Suppressor macrophage treated with lipopolysaccharide for 1 hour (primary cell): ENCODE data around the gene LRRFIP1.

Experiments
- DNase-seq, 3 donors: peaks; one replicate each; pipeline ENCODE4 v3.0.0-alpha.2; 2020 to 2022

Gene LRRFIP1

DNA sequence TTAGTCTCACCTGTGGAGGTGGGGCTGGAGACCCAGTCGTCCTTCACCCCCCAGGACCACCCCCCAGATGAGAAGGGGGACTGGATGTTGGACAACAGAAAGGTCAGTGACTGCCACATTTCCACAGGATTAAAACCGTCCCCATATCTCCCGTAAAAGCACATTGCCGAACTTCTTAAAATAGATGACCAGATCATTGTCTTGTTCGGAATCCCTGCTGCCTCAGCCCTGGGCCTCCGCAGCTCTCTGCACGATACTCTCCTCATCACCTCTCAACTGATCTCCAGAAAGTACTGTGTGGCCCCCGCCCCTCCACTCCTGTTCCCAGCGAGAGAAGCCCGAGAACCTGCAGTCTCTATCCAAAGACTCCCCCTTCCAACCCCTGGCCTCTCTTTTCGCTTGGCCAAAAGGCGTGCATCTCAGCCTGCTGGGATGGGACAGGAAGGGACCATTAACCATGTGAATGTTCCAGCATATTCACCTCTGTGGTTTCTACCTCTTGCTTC lies 13.2 kb downstream of the LRRFIP1 start:
- DNase-seq: no peak

DNA sequence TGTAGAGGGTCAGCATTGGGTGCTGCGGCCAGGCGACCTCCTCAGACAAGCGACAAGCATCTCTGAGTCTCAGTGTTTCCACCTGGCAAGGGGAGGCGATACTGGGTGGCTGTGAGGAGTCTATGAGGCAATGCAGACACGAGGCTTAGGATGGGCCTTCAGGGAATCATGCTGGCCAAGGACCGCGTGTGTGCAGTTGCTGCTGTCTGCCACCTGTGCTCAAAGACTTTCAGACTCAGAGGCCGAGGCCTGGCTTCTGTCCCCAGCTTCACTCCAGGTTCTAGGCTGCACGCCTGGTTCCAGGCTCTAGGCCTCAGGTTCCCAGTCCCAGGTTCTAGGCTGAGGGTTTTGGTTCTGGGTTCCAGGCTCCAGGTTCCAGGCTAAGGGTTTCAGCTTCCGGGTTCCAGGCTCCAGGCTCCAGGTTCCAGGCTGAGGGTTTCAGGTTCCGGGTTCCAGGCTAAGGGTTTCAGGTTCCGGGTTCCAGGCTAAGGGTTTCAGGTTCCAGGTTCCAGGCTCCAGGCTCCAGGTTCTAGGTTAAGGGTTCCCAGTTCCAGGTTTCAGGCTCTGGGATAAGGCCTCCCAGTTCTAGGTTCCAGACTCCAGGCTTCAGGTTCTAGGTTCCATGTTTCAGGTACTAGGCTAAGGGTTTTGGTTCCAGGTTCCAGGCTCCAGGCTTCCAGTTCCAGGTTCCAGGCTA lies 14.8 kb downstream of the LRRFIP1 start:
- no peak for DNase-seq

DNA sequence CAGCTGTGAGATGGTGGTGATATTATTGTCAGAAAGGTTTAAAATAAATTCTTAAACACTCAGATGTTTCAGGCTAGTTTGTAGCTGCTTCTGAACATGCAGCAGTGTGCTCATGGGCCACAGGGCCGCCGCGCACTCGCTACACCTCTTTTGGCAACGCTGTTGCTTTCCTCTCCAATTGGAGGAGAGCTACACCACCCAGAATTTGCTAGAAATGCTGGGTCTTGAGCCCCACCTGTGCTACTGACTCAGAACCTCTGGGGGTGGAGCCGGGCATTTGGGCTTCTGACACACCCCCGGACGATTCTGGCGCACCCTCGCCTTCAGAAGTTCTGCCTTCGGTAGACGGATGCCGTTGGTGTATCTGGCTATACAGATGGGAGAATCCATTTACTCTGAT lies 15.7 kb downstream of the LRRFIP1 start:
- DNase-seq: no peak

DNA sequence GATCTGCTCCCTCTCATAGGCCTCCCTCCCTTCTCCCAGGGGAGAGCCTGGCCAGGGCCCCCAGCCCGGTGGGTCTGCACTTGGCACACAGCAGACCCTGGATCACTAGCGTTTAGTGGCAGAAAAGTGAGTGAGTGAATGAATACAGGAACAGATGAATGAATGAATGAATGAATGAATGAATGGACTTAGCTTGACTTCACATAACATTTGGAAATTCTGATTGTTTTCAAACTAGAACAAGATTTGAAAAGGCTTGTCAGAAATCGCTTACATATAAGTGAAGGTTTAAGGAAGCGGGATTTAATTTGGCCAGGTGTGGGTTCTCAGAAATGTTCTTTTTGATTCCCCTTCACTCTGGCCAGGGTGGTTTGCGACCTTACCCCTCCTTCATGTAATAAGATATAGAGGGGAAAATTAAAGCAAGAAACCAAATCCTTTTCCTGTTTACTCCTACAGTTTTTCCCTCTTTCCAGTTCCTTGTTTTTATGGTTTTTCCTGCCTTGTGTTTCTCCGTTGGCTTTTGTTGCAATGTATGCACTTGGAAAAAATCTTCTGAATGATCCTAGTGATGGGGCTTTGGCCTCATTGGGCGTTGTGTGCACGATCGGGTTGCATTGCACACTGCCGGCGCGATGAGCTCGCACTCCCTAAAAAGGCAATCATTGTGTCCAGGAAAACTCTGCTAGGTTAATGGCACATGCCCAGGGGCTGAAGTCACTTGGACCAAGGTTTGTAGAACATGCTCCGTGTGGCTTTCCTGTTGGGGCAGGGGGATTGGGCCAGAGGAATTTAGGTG lies 16.4 kb downstream of the LRRFIP1 start:
- no peak for DNase-seq

DNA sequence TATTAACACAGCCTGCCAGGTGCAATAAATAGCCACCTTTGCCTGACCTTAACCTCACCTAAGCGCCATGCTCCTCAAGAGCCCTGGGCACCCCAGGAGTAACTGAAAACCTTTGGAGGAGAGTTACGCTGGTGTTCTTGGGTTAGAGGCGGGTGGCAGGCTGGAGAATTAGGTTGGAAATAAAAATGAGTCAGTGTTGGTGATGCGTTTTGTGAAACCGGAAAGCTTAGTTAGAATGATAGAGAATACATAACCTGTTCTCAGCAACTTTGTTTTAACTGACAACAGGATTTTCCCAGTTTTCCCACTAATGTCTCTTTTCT lies 17.0 kb downstream of the LRRFIP1 start:
- no peak for DNase-seq

DNA sequence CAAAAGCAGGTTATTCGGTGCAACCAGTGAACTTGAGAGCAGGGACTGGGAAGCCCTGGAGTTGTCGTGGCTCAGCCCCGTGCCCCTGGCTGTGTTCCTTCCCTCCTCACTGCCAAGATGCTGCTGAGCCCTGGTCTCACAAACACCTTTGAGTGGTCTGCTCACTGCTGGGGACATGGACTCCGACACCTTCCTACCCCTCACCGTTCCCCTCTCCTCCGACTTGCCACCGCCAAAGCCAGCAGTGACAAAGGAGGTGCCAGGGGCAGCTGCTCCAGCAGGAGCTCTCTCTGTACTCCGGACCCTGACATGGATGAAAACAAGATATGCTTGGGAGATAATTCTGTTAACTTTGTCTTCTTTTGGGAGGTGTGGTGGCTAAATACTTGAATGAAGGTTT lies 17.9 kb downstream of the LRRFIP1 start:
- DNase-seq: no peak

DNA sequence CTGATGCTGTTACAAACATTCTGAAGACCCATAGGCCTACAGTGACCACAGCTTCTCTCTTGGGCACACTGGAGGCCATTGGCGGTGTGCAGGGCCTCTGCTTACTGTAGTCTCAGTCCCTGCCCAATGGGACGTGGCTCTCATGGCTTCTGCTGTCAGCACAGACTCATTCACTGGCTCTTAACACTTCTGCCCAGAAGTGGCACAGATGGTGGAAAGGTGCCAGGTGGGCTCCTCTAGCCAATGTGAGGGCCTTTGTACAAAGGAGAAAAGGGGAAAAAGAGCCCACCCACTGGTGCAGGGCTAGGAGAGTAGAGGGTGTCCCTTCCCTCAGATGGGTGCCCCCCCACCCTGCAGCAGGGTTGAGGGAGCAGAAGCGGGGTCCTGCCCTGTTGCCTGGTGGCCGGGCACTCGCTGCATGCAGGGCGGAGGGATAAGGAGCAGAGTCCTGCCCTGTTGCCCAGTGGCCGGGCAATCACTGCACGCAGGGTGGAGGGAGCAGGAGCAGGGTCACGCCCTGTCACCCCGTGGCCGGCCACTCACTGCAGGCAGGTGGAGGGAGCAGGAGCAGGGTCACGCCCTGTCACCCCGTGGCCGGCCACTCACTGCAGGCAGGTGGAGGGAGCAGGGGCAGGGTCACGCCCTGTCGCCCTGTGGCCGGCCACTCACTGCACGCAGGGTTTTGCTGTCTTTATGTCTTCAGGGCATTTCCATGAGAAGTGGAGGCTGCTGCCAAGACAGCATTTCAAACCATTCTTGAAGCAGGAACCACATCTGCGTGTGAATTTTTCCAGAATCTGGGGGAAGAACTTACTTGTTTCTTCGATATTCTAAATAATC lies 20.0 kb downstream of the LRRFIP1 start:
- DNase-seq: no peak

DNA sequence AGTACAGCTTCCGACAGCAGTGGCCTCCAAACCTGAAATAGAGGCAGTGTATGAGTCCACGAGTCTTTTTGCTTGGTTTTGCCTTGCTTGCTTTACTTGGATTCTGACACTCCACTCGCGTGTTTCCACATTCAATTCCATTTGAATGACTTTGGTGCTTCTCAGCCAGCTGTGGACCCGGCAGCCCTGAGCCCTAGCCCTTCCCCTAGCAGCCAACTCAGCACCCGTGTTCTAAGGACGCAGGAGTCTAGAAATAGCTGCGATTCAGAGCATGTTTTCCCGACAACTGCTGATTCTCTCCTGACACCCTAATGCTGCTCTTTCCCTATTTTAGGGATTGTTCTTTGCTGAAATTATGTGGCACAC lies 20.6 kb downstream of the LRRFIP1 start:
- no peak for DNase-seq

DNA sequence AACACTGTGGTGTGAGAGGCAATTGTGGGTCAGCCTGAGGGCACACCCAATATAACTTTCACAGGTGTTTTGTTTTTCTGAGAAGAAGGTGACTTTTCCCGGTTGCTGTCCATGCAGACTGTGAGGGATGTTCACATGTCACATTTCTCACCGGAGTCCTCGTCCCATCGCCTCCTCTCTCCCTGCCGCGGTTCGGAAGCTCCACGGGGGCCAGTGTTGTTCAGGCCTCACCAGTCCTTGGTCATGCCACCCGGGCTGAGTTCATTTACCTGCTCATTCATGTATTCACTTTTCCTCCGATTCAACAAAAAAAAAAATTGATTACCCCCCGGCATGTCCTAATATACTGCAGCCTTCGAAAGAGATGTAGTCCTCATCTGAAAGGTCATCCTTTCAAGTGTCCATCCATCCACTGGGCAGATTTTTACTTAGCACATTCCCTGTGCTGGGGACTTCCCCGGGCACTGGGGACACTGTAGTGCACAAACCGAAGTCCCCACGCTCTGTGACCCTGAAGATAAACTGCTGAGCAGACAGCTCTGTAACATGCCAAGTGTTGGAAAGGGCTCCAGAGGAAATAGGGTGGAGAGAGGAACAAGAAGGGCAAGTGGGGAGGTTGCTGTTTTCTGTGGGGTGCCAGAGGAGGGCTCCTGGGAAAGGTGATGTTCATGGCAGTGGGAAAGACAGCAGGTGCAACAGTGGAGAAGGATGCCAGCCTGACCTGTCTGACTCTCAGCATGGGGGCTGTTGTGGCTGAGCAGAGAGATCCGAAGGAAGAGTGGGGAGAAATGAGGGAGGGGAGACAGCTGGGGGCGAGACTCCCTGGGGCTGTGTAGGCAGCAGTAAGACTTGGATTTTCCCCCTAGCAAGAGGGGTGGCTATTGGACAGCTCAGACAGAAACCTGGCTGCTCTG lies 22.4 kb downstream of the LRRFIP1 start:
- no peak for DNase-seq

DNA sequence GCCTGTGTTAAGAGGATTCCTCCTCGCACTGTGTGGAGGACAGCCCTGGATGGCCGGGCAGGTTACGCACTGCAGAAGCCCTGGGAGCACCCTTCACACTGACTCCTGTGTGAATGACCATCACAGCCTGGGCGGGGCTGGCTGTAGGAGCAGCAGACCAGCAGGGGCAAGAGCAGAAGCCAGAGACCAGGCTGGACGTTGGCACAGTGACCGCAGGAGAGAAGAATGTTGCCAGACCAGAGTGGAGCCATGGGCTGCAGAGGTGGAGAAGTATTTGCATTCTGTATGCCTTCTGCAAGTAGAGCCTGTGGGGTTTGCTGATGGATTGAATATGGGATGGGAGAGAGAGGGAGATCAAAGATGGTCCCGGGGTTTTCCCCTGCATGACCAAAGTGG lies 23.1 kb downstream of the LRRFIP1 start:
- no peak for DNase-seq

DNA sequence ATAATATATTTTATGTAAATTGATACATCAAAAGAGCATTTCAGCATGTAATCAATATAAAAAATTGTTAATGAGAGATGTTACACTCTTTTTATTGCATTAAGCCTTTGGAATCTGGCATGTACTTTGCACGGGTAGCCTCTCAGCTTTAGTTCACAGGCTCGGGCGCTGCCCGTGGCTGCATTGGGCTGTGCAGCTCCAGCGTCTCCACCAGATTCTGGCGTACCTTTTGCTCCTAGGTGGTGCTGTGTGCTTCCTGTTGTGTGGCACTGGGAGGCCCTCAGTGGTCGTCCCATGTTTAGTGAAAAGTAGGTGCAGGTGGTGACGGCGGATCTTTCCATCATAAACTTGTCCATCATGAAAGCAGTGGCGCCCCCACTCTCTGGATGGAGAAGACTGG lies 24.4 kb downstream of the LRRFIP1 start:
- DNase-seq: no peak

DNA sequence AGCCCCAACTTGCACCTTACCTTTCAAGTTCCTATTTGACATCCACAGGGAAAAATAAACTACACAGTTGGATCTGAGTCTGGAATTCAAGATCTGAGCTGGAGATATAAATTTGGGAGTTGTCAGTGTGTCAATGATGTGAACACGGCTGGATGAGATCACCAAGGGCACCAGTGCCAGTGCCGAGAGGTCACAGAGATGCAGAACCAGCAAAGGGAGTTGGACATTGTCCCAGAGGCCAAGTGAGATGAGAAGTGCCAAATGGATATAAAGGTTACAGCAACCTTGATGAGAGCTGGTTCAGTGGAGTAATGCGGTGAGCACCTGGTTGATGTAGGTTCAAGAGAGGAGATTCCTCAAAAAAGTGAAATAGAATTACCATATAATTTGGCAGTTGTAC lies 24.8 kb downstream of the LRRFIP1 start:
- DNase-seq: no peak

DNA sequence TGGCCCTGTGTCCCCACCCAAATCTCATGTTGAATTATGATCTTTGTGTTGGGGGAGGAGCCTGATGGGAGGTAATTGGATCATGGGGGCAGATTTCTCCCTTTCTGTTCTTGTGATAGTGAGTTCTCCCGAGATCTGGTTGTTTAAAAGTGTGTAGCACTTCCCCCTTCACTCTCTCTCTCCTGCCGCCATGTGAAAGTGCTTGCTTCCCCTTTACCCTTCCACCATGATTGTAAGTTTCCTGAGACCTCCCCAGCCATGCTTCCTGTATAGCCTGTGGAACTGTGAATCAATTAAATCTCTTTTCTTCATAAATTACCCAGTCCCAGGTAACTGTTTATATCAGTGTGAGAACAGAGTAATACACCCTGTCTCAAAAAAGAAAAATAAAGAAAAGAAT lies 25.5 kb downstream of the LRRFIP1 start:
- DNase-seq: no peak

DNA sequence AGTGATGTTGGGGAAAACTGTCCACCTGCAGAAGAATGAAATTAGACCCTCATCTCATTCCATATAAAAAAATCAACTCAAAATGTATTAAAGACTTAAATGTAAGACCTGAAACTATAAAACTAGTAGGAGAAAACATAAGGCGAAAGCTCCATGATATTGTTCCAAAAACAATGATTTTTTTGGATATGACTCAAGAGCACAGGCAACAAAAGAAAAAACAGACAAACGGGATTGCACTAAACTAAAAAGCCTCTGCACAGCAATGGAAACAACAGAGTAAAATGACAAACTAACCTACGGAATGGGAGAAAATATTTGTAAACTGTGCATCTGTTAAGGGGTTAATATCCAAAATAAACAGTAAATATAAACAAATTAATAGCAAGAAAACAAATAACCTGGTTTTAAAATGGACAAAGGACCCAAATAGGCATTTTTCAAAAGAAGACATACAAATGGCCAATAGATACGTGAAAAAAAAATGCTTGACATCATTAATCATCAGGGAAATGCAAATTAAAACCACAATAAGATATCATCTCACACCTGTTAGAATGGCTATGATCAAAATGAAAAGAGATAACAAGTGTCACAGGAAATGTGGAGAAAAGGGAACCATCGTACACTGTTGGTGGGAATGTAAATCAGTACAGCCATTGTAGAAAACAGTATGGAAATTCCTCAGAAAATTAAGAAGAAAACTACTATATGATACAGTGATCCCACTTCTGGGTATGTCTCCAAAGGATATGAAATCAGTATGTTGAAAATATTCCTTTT lies 26.6 kb downstream of the LRRFIP1 start:
- no peak for DNase-seq

DNA sequence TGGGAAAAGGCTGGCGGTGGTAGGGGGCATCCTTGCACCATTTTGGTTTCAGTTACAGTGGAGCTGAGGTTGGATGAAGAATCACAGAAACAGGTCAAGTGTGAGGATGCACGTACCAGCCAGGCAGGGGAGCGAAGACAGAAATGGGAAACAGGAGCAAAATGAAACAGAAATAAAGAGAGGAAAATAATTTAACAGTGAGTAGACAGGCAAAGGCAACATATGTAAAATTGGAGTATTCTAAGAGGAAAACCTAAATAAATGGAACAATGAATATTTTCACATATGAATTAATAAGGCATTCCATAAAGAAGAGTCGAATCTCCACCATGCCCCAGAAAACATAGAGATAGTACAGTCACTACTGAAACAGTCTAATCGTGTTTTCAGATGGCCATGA lies 29.7 kb downstream of the LRRFIP1 start:
- no peak for DNase-seq

DNA sequence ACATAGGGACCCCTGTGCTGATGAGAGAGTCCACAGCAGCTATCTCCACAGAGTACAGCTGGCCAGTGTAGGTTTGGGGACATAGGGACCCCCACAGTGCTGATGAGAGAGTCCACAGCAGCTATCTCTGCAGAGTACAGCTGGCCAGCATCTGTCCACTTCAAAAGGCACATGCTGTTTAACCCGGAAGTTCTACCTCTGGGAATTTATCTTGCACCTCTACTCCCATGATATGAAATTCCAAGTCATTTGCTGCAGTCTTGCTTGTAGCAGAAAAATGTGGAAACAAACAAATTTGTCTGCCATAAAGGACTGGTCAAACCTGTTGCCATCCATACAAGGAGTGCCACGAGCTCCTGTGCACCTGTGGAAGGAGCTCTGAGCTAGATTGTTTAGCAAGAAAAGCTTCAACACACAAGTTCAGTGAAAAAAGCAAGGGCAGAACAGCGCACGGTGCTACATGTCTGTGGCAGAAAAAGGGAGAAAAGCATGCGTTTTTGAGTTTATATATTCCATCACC lies 33.1 kb downstream of the LRRFIP1 start:
- DNase-seq: no peak

DNA sequence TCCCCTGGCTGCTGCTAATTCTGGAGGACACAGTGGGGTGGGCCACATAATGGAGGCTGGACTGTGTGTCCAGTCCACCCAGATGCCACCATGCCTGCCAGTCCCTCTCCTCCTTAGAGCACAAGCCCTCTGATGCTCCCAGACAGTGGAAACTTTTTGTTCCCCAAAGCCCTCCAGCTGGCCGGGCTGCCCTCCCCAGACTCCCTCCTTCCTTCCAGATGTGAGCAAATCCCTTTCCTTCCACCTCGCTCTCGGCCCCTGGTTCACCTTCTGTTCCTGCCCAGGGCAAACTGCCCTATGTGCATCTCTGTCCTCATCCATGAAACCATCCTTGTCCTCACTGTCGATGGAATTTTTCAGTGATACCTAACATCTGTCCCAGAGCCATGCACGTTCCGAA lies 33.9 kb downstream of the LRRFIP1 start:
- DNase-seq: no peak

DNA sequence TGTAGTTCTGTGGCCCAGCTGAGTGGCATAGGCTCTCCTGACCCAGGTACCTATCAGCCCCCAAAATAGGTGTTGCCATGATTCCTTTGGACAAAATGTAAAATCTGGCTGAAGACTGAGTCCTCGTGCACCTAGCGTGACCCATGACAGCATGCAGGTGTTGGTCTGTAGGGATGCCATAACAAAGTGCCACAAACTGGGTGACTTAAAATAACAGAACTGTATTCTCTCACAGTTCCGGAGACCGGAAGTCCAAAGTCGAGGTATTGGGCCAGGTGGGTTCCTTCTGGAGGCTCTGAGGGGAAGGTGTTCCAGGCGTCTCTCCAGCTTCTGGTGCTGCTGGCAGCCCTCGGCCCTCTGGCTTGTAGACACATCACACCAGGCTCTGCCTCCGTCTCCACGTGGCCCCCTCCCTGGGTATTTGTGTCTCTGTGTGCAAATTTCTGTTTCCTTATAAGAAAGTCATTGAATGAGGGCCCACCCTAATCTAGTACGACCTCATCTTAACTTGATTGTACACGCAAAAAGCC lies 34.5 kb downstream of the LRRFIP1 start:
- DNase-seq: no peak

DNA sequence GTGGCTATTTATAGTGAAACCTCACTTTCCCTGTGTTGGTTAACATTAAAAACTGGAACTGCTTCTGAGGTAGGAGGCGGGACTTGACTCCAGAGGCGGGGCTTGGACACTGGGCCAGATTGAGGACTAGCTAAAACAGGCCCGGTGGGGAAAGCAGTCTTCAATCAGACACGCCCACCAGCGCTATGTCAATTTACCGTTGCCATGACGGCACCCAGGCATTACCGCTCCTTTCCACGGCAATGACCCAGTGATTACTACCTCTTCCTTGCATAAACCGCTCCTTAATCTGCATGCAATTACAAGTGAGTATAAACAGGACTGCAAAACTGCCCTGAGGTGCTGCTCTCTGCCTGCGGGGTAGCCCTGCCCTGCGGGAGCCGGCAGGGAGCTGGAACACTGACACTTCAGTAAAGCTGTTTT lies 35.3 kb downstream of the LRRFIP1 start:
- DNase-seq: peak; percentile 84 to 92 (median 88)

DNA sequence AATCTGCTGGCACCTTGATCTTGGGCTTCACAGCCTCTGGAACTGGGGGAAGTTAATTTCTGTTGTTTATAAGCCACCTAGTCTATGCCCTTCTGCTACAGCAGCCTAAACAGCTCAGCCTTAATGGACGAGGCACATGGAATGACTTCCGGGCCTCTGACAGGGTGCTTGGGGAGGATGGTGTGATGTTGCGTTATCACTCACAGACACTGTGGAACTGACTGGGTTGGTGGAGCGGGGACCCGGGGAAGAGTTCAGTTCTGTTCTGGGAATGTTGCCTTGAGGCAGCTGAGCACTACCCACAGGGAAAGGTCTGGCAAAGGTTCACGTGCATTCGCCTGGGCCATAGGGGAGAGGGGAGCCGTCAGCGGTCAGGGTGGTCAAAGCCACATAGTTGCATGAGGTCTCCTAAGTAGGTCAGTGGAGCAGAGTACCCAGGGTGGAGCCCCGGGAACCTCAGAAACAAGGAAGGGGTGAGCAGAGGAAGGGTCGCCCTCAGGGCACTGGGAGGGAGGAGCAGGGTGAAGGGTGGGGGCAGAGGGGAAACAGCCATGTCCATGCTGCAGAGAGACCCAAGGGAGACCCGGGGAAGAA lies 36.2 kb downstream of the LRRFIP1 start:
- DNase-seq: no peak

DNA sequence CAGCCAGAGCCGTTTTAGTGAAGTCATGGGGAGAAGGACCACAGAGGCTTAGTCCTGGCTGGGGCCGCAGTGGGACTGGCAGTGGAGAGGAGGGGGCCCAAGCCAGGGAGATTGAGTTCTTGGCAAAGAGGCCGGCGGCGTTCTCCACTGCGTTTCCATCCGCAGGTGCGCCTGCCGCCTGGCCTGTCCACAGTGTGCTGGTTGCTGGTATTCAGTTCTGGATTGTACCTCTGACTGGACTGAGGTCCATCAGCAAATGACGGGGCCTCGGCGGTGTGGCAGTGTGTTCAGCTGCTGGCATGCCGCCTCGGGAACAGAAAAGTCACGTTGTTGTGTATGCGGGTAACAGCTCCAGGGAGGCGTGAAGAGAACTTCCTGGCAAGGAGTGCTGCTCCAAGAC lies 36.8 kb downstream of the LRRFIP1 start:
- DNase-seq: no peak
